ENCODE measurements around the gene LRRC63.

LRRC63 gene

DNA sequence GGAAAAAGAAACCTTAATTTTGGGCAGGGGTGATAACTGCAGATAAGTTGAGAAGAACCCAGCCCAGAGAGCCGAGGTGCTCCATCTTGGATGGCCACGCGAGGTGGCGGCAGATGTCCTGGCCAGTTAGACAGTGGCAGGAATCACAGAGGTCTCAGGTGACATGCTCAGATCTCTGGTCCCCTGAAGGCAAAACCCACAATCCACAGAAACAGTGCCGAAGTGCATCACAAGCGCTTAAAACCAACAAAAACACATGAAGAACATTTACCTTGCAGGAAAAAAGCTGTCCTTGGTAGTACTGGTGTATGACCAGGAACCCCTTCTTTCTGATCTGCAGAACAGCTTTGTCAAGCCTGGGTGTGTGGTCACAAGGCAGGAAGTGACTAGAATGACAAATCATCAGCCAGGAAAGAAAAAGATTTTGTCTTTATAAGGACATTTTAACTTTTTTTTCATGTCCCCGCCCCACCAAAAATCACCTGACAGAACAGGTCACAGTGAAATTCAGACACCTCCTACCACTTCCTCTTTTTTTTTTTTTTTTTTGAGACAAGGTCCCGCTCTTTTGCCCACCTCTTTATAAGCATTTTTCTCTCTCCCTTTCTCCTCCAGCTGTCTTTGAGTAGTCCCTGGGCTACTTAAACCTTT is 29.8 kb upstream of the LRRC63 start, which contains the start of gene LCP1:
TSS of gene LCP1 (minus strand) at position 338 of the 651 bp plus-strand sequence. CDS start 22,515 bp downstream, outside the sequence.
- DNase-seq: peak; percentile 84
- ATAC-seq (ENCODE audit: insufficient read depth, low read depth): peak; percentile 63
- H4K20me1 ChIP-seq (ENCODE audit: insufficient read depth, low read length): peaks cover 12% of the 10 kb centered on the region
- peaks cover 13% of the 10 kb centered on the region for H3K36me3 ChIP-seq (ENCODE audit: insufficient read depth, low read length)
- no peaks in the 10 kb centered on the region for H3K27me3 ChIP-seq (ENCODE audit: insufficient read depth, low read length, poor library complexity)
- peaks cover 65% of the 10 kb centered on the region for H3K79me2 ChIP-seq (ENCODE audit: insufficient read depth, low read length)
- H3K27ac ChIP-seq (ENCODE audit: low read length): peak within 1 kb of the TSS; percentile 100
- no peaks in the 10 kb centered on the region for H3K9me3 ChIP-seq (ENCODE audit: insufficient read depth, low read length, severe bottlenecking)
- TF ChIP-seq, protein P1, sequence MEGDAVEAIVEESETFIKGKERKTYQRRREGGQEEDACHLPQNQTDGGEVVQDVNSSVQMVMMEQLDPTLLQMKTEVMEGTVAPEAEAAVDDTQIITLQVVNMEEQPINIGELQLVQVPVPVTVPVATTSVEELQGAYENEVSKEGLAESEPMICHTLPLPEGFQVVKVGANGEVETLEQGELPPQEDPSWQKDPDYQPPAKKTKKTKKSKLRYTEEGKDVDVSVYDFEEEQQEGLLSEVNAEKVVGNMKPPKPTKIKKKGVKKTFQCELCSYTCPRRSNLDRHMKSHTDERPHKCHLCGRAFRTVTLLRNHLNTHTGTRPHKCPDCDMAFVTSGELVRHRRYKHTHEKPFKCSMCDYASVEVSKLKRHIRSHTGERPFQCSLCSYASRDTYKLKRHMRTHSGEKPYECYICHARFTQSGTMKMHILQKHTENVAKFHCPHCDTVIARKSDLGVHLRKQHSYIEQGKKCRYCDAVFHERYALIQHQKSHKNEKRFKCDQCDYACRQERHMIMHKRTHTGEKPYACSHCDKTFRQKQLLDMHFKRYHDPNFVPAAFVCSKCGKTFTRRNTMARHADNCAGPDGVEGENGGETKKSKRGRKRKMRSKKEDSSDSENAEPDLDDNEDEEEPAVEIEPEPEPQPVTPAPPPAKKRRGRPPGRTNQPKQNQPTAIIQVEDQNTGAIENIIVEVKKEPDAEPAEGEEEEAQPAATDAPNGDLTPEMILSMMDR (IDR thresholded peaks at IDR 0.05; ENCODE audit: borderline replicate concordance, extremely low read depth, low read length, poor library complexity, severe bottlenecking): no peak
- no peak for TF ChIP-seq EZH2 (IDR thresholded peaks at IDR 0.05; ENCODE audit: borderline replicate concordance, low read depth, low read length, severe bottlenecking)
- peak within 1 kb of the TSS; percentile 48 for H2AFZ ChIP-seq (ENCODE audit: low read depth, low read length)
- peaks cover 68% of the 10 kb centered on the region for H3K4me1 ChIP-seq (ENCODE audit: insufficient read depth, low read length)
- H3K9ac ChIP-seq (ENCODE audit: low read depth, low read length): peak within 1 kb of the TSS; percentile 86
- peak within 1 kb of the TSS; percentile 74 for H3K4me2 ChIP-seq (ENCODE audit: insufficient read depth, low read length)
- H3K4me3 ChIP-seq (ENCODE audit: low read depth in 1 of 2, low read length in 2 of 2): peak within 1 kb of the TSS; percentile 92 to 94

DNA sequence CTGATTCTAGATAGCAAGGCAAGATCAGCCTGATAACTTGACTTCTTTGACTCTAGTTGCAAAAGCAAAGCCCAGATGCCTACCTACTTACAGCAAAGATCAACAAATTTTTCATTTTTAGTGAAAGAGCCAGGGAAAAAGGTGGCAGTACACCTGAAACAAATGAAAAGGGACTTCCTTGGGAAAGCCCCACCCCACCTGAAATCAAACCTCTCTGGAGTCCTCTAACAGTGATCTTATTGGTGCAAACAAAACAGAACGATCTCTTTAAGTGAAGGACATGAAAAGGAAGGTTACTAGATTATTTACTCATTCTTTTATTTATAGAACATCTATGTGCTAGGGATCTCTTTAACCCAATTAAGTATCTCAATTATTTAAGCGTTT is 29.2 kb upstream of the LRRC63 start:
- DNase-seq (no peak), ATAC-seq (ENCODE audit: insufficient read depth, low read depth) (no peak)
- H3K36me3 ChIP-seq (ENCODE audit: insufficient read depth, low read length): peaks cover 10% of the 10 kb centered on the region
- H3K4me3 ChIP-seq (ENCODE audit: low read depth in 1 of 2, low read length in 2 of 2): peak overlapping the region; percentile 15 to 92; a peak in 3 of 4 replicates
- H3K27ac ChIP-seq (ENCODE audit: low read length): peak overlapping the region; percentile 100
- H3K4me2 ChIP-seq (ENCODE audit: insufficient read depth, low read length): peak overlapping the region; percentile 74
- H2AFZ ChIP-seq (ENCODE audit: low read depth, low read length): peak overlapping the region; percentile 48
- H4K20me1 ChIP-seq (ENCODE audit: insufficient read depth, low read length): peaks cover 9% of the 10 kb centered on the region; the same call in 1 of the 2 replicates
- H3K9me3 ChIP-seq (ENCODE audit: insufficient read depth, low read length, severe bottlenecking): no peaks in the 10 kb centered on the region
- H3K4me1 ChIP-seq (ENCODE audit: insufficient read depth, low read length): peaks cover 63% of the 10 kb centered on the region
- no peaks in the 10 kb centered on the region for H3K27me3 ChIP-seq (ENCODE audit: insufficient read depth, low read length, poor library complexity)
- H3K9ac ChIP-seq (ENCODE audit: low read depth, low read length): peak overlapping the region; percentile 86
- TF ChIP-seq EZH2 (IDR thresholded peaks at IDR 0.05; ENCODE audit: borderline replicate concordance, low read depth, low read length, severe bottlenecking): no peak
- TF ChIP-seq, protein P1 (IDR thresholded peaks at IDR 0.05; ENCODE audit: borderline replicate concordance, extremely low read depth, low read length, poor library complexity, severe bottlenecking): no peak
- H3K79me2 ChIP-seq (ENCODE audit: insufficient read depth, low read length): peaks cover 59% of the 10 kb centered on the region

DNA sequence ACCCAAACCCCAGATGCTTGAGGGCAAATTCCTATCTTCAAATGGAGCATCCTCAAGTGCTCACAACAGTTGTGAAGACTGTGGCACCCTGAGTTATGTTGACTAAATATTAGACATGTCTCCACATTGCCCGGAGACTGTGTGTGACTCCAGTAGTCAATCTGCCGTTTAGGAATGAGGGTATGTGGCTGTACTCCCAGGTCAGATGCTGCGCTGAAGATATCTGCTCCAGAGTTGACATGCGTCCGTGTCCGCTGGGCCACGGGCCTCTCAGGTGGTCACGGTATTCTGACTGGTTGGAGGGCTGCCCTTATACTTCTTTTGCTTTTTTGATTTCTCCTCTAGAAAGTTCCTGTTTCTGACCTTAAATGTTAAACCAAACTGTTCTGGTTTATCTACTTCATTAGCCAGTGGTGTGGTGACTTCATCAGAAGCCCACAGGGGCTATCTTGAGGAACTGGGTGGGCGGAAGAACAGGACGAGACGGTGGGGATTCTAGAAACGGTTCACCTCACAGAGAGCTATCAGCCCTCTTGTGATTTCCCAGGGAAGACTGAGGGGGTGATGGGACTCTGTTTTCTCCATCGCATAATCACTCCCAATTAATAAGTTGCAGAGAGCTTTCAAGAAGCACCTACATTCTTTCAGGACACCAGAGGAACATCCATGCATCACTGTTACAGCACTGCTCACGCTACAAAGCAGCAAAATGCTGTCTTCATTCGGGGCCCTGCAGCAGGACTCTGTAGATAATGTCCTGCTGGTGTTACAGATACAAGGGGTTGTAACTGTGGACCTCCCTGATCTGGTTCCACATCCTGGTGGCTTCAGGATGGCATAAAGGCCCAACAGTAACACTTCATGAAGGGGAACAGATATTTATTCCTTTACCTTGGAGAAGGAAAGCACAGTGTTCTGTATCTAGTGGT is 28.4 kb upstream of the LRRC63 start:
- Histone ChIP-seq H4K20me1 (ENCODE audit: insufficient read depth, low read length) (peaks cover 1% of the 10 kb centered on the region; the same call in 1 of the 2 replicates), H3K4me2 (ENCODE audit: insufficient read depth, low read length) (peak overlapping the region; percentile 74), H3K36me3 (ENCODE audit: insufficient read depth, low read length) (peaks cover 2% of the 10 kb centered on the region), H2AFZ (ENCODE audit: low read depth, low read length) (peak overlapping the region; percentile 13; the same call in 1 of the 2 replicates), H3K79me2 (ENCODE audit: insufficient read depth, low read length) (peaks cover 51% of the 10 kb centered on the region), H3K9ac (ENCODE audit: low read depth, low read length) (peak overlapping the region; percentile 86), H3K4me1 (ENCODE audit: insufficient read depth, low read length) (peaks cover 55% of the 10 kb centered on the region), H3K4me3 (ENCODE audit: low read depth in 1 of 2, low read length in 2 of 2) (peak overlapping the region in 1 of 2 experiments; percentile 92; a peak in 1 of 4 replicates), H3K9me3 (ENCODE audit: insufficient read depth, low read length, severe bottlenecking) (no peaks in the 10 kb centered on the region), H3K27ac (ENCODE audit: low read length) (peak overlapping the region; percentile 100), H3K27me3 (ENCODE audit: insufficient read depth, low read length, poor library complexity) (no peaks in the 10 kb centered on the region)
- no peak for ATAC-seq (ENCODE audit: insufficient read depth, low read depth)
- no peak for DNase-seq
- TF ChIP-seq EZH2 (IDR thresholded peaks at IDR 0.05; ENCODE audit: borderline replicate concordance, low read depth, low read length, severe bottlenecking): no peak
- TF ChIP-seq, protein P1 (IDR thresholded peaks at IDR 0.05; ENCODE audit: borderline replicate concordance, extremely low read depth, low read length, poor library complexity, severe bottlenecking): no peak
